HG03558 (cell line): ENCODE data around the gene NRP1.

Source experiments
- ATAC-seq: cut with Tn5 transposase; IDR thresholded peaks from one replicate; pipeline ENCODE4 v1.9.1; 2021; ENCODE audit warnings: moderate number of reproducible peaks; ENCODE audit not compliant: unreplicated experiment; ENCODE audit errors: extremely low read depth

The NRP1 gene

GRCh38 chr10:33243703-33244102 lies 90.8 kb downstream of the NRP1 start:
- no peak for ATAC-seq

GRCh38 chr10:33242931-33243330 lies 91.5 kb downstream of the NRP1 start:
- no peak for ATAC-seq

- no peak for ATAC-seq
These were observed 93.1 kb downstream of the NRP1 start for GRCh38 chr10:33241351-33241750.

GRCh38 chr10:33240931-33241330 lies 93.5 kb downstream of the NRP1 start:
- ATAC-seq = no peak

- no peak for ATAC-seq
These were observed 94.2 kb downstream of the NRP1 start for GRCh38 chr10:33240258-33240657.

GRCh38 chr10:33239257-33239656 lies 95.2 kb downstream of the NRP1 start:
- ATAC-seq = no peak

GRCh38 chr10:33238643-33239042 lies 95.8 kb downstream of the NRP1 start:
- no peak for ATAC-seq

GRCh38 chr10:33237736-33238624 lies 96.5 kb downstream of the NRP1 start:
- ATAC-seq = no peak

- ATAC-seq = no peak
These were observed 97.6 kb downstream of the NRP1 start for GRCh38 chr10:33236916-33237315.

- no peak for ATAC-seq
These were observed 98.5 kb downstream of the NRP1 start for GRCh38 chr10:33235951-33236350.

- no peak for ATAC-seq
These were observed 99.1 kb downstream of the NRP1 start for GRCh38 chr10:33235251-33235884.

- no peak for ATAC-seq
These were observed 99.6 kb downstream of the NRP1 start for GRCh38 chr10:33234831-33235237.

GRCh38 chr10:33233635-33234034 lies 100.8 kb downstream of the NRP1 start:
- ATAC-seq = no peak

GRCh38 chr10:33233221-33233620 lies 101.2 kb downstream of the NRP1 start:
- no peak for ATAC-seq

GRCh38 chr10:33231621-33232350 lies 102.7 kb downstream of the NRP1 start:
- no peak for ATAC-seq

GRCh38 chr10:33229949-33230267 lies 104.6 kb downstream of the NRP1 start:
- no peak for ATAC-seq

- ATAC-seq = no peak
These were observed 105.1 kb downstream of the NRP1 start for GRCh38 chr10:33229252-33229948.

- no peak for ATAC-seq
These were observed 106.0 kb downstream of the NRP1 start for GRCh38 chr10:33228426-33228825.

- ATAC-seq = no peak
These were observed 107.0 kb downstream of the NRP1 start for GRCh38 chr10:33227489-33227888.

GRCh38 chr10:33224251-33224965 lies 110.1 kb downstream of the NRP1 start:
- no peak for ATAC-seq
